EH (cell line): Measurements from ENCODE around the gene UBE2S.

Experiments used
- DNase-seq: peaks from one replicate; pipeline ENCODE4 v3.0.0-alpha.2; 2015; ENCODE audit warnings: low read depth

Gene UBE2S

GRCh38 chr19:55362174-55362989, 45.2 kb downstream of the UBE2S start:
- DNase-seq, result no peak

- DNase-seq, result no peak
Measured at GRCh38 chr19:55360902-55361301, 46.7 kb downstream of the UBE2S start.

GRCh38 chr19:55358943-55359908, 48.4 kb downstream of the UBE2S start:
- no peak for DNase-seq

GRCh38 chr19:55358493-55358892, 49.1 kb downstream of the UBE2S start:
- no peak for DNase-seq

- DNase-seq, result no peak
Measured at GRCh38 chr19:55355213-55355821, 52.3 kb downstream of the UBE2S start.

- DNase-seq, result no peak
Measured at GRCh38 chr19:55354698-55355212, 52.8 kb downstream of the UBE2S start, which contains the start of gene COX6B2. Gene COX6B2 (minus strand): TSS chr19:55354719. CDS start chr19:55354521, 198 bp downstream.

GRCh38 chr19:55353803-55354697, 53.5 kb downstream of the UBE2S start:
- DNase-seq, result peak; percentile 66

- DNase-seq, result no peak
Measured at GRCh38 chr19:55353356-55353802, 54.2 kb downstream of the UBE2S start.

- DNase-seq, result no peak
Measured at GRCh38 chr19:55352549-55353145, 54.9 kb downstream of the UBE2S start.

- no peak for DNase-seq
Measured at GRCh38 chr19:55352040-55352439, 55.5 kb downstream of the UBE2S start.

GRCh38 chr19:55350620-55351315, 56.8 kb downstream of the UBE2S start:
- no peak for DNase-seq
